Fibroblast of lung (primary cell): Measurements from ENCODE around the gene LAMTOR5. TPM values are rescaled to one million over a fixed set of nuclear protein-coding genes. Genes with fewer than 3 reads are reported as not detected.

Experiments used
- DNase-seq, 2 donors: peaks; one replicate each; pipeline versions ENCODE4 v3.0.0 to v3.0.0-alpha.2; 2010; ENCODE audit warnings: low read depth in 2 of 2
- H2AFZ ChIP-seq: 2 replicates; pipeline ENCODE4 v1.5.1; 2012; ENCODE audit warnings: low read length, control low read depth, inconsistent platforms
- H3K27ac ChIP-seq: 2 replicates; pipeline ENCODE4 v1.5.1; 2011; ENCODE audit warnings: low read length, control low read depth; ENCODE audit not compliant: insufficient read depth
- H3K27me3 ChIP-seq: 2 replicates; pipeline ENCODE4 v1.5.1; 2011; ENCODE audit warnings: mild to moderate bottlenecking, low read length; ENCODE audit not compliant: control insufficient read depth, insufficient read depth
- H3K36me3 ChIP-seq: 2 replicates; pipeline ENCODE4 v1.5.1; 2011; ENCODE audit warnings: low read length; ENCODE audit not compliant: control insufficient read depth, insufficient read depth
- H3K4me1 ChIP-seq: 2 replicates; pipeline ENCODE4 v1.5.1; 2011; ENCODE audit warnings: low read length; ENCODE audit not compliant: control insufficient read depth, insufficient read depth; ENCODE audit errors: extremely low read depth
- H3K4me2 ChIP-seq: 2 replicates; pipeline ENCODE4 v1.5.1; 2011; ENCODE audit warnings: low read length, control low read depth; ENCODE audit not compliant: insufficient read depth; ENCODE audit errors: extremely low read depth
- H3K4me3 ChIP-seq, 4 experiments: fragments of 200-600 bp in 1 of 4; sonication (generic) in 1 of 4; replicated peaks in 1 of 4; 2 replicates each; pipeline ENCODE4 v1.5.1; 2011 to 2016; ENCODE audit warnings: low read length in 4 of 4, low read depth in 3 of 4, mild to moderate bottlenecking in 3 of 4, control low read depth in 2 of 4, inconsistent platforms in 1 of 4, mixed read lengths in 1 of 4; ENCODE audit not compliant: insufficient read depth in 1 of 4; ENCODE audit errors: control extremely low read depth in 1 of 4
- H3K79me2 ChIP-seq: 2 replicates; pipeline ENCODE4 v1.5.1; 2012; ENCODE audit warnings: mild to moderate bottlenecking, low read length, inconsistent platforms; ENCODE audit not compliant: control insufficient read depth, insufficient read depth
- H3K9ac ChIP-seq: 2 replicates; pipeline ENCODE4 v1.5.1; 2011; ENCODE audit warnings: mild to moderate bottlenecking, low read length, control low read depth; ENCODE audit not compliant: insufficient read depth
- H3K9me3 ChIP-seq: 2 replicates; pipeline ENCODE4 v1.5.1; 2012; ENCODE audit warnings: low read depth, low read length; ENCODE audit not compliant: control insufficient read depth, insufficient read depth
- H4K20me1 ChIP-seq: 2 replicates; pipeline ENCODE4 v1.5.1; 2011; ENCODE audit warnings: low read length; ENCODE audit not compliant: control insufficient read depth, insufficient read depth; ENCODE audit errors: extremely low read depth
- EZH2 ChIP-seq: IDR thresholded peaks from 2 replicates; pipeline ENCODE4 v1.5.1; 2012; ENCODE audit warnings: low read length, control low read depth, mild to moderate bottlenecking; ENCODE audit errors: missing control alignments
- polyA plus RNA-seq, 2 donors: library from polyadenylated mRNA; depleted of rRNA in 1 of 2; stranded (reverse) in 1 of 2; unstranded in 1 of 2; fragments of >200 nt; gene quantifications; 2 replicates each; pipeline ENCODE4 v1.2.1, GENCODE V29; 2011 to 2012; ENCODE audit warnings: missing spikeins in 1 of 2
- total RNA-seq: library from RNA; depleted of rRNA; stranded (reverse); fragments of >200 nt; gene quantifications from 2 replicates; pipeline ENCODE4 v1.2.1, GENCODE V29; 2014
- TF ChIP-seq, protein P1 (sequence below), 2 donors: IDR thresholded peaks in 1 of 2; conservative IDR thresholded peaks in 1 of 2; 1 replicate in 1 of 2; 2 replicates in 1 of 2; pipeline ENCODE4 v1.5.1; 2011 to 2012; ENCODE audit warnings: low read length in 2 of 2, control low read depth in 1 of 2, inconsistent platforms in 1 of 2, low read depth in 1 of 2, mild to moderate bottlenecking in 1 of 2

LAMTOR5 gene
- total and polyA plus RNA-seq, 2 donors (not counting 1 experiment from before 2014, with no cell fraction given) = 70.4 to 317 TPM

- no peaks in the 10 kb centered on the region for H3K4me1 ChIP-seq
- DNase-seq = no peak
- no peaks in the 10 kb centered on the region for H3K9me3 ChIP-seq
- no peaks in the 10 kb centered on the region for H3K79me2 ChIP-seq
- no peak overlapping the region for H3K27ac ChIP-seq
- no peak overlapping the region for H3K4me3 ChIP-seq
- H3K36me3 ChIP-seq = no peaks in the 10 kb centered on the region
- peaks cover 24% of the 10 kb centered on the region for H3K27me3 ChIP-seq
- H3K9ac ChIP-seq = no peak overlapping the region
- H4K20me1 ChIP-seq = no peaks in the 10 kb centered on the region
- no peak overlapping the region for H2AFZ ChIP-seq
- H3K4me2 ChIP-seq = no peak overlapping the region
- TF ChIP-seq, protein P1, sequence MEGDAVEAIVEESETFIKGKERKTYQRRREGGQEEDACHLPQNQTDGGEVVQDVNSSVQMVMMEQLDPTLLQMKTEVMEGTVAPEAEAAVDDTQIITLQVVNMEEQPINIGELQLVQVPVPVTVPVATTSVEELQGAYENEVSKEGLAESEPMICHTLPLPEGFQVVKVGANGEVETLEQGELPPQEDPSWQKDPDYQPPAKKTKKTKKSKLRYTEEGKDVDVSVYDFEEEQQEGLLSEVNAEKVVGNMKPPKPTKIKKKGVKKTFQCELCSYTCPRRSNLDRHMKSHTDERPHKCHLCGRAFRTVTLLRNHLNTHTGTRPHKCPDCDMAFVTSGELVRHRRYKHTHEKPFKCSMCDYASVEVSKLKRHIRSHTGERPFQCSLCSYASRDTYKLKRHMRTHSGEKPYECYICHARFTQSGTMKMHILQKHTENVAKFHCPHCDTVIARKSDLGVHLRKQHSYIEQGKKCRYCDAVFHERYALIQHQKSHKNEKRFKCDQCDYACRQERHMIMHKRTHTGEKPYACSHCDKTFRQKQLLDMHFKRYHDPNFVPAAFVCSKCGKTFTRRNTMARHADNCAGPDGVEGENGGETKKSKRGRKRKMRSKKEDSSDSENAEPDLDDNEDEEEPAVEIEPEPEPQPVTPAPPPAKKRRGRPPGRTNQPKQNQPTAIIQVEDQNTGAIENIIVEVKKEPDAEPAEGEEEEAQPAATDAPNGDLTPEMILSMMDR (conservative IDR thresholded peaks at IDR 0.05 in 1 of 2, IDR thresholded peaks at IDR 0.05 in 1 of 2; ENCODE audit: low read depth in 1 of 2, low read length in 2 of 2) = no peak
- no peak for TF ChIP-seq EZH2
Measured at GRCh38 chr1:110454328-110454727, 46.8 kb upstream of the LAMTOR5 start.

DNA sequence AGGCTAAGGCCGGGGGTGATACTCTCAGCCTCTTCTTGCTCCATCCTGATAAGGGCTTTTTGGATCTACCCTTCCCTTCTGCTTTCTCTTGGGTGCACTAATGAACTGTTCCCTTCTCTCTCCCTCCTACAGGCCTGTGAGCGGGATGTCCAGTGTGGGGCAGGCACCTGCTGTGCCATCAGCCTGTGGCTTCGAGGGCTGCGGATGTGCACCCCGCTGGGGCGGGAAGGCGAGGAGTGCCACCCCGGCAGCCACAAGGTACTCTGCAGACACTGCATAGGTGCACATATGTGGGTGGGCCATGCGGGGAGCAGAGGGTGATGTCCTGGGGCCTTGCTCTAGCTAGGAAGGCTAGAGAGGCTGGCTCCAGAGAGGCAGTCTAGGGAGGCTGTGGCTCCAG, 46.3 kb upstream of the LAMTOR5 start:
- H3K27me3 ChIP-seq = peaks cover 24% of the 10 kb centered on the region
- no peaks in the 10 kb centered on the region for H4K20me1 ChIP-seq

GRCh38 chr1:110452330-110452729, 44.8 kb upstream of the LAMTOR5 start:
- Histone ChIP-seq H3K27me3 (peaks cover 32% of the 10 kb centered on the region), H4K20me1 (no peaks in the 10 kb centered on the region)

More for the DNA sequence above, 46.3 kb upstream of the LAMTOR5 start:
- no peak for DNase-seq
- Histone ChIP-seq H3K27ac (no peak overlapping the region), H3K4me3 (no peak overlapping the region), H3K4me1 (no peaks in the 10 kb centered on the region), H3K9ac (no peak overlapping the region), H3K36me3 (no peaks in the 10 kb centered on the region), H3K79me2 (no peaks in the 10 kb centered on the region), H3K4me2 (no peak overlapping the region), H2AFZ (no peak overlapping the region), H3K9me3 (no peaks in the 10 kb centered on the region)
- no peak for TF ChIP-seq EZH2
- TF ChIP-seq, protein P1 (conservative IDR thresholded peaks at IDR 0.05 in 1 of 2, IDR thresholded peaks at IDR 0.05 in 1 of 2; ENCODE audit: low read depth in 1 of 2, low read length in 2 of 2) = no peak

More at GRCh38 chr1:110452330-110452729, 44.8 kb upstream of the LAMTOR5 start:
- no peak overlapping the region for H2AFZ ChIP-seq
- no peaks in the 10 kb centered on the region for H3K4me1 ChIP-seq
- H3K36me3 ChIP-seq = no peaks in the 10 kb centered on the region
- no peak overlapping the region for H3K9ac ChIP-seq
- no peak overlapping the region for H3K4me3 ChIP-seq
- H3K4me2 ChIP-seq = no peak overlapping the region
- no peak overlapping the region for H3K27ac ChIP-seq
- no peaks in the 10 kb centered on the region for H3K9me3 ChIP-seq
- TF ChIP-seq EZH2 = no peak
- no peak for DNase-seq
- no peaks in the 10 kb centered on the region for H3K79me2 ChIP-seq
